HL-60 (cell line): ENCODE results near the gene SHROOM4.

ENCODE experiments used
- CTCF ChIP-seq: IDR thresholded peaks from one replicate; pipeline ENCODE4 v1.5.1; 2011; ENCODE audit warnings: low read length, control low read depth, inconsistent platforms; ENCODE audit not compliant: insufficient read depth
- GABPA ChIP-seq: IDR thresholded peaks from 2 replicates; pipeline ENCODE4 v1.6.1; 2012; ENCODE audit warnings: low read depth
- POLR2AphosphoS5 ChIP-seq: IDR thresholded peaks from 2 replicates; pipeline ENCODE4 v1.6.1; 2012; ENCODE audit warnings: low read depth
- REST ChIP-seq: IDR thresholded peaks from 2 replicates; pipeline ENCODE4 v1.6.1; 2012; ENCODE audit warnings: low read depth; ENCODE audit not compliant: insufficient replicate concordance

DNA sequence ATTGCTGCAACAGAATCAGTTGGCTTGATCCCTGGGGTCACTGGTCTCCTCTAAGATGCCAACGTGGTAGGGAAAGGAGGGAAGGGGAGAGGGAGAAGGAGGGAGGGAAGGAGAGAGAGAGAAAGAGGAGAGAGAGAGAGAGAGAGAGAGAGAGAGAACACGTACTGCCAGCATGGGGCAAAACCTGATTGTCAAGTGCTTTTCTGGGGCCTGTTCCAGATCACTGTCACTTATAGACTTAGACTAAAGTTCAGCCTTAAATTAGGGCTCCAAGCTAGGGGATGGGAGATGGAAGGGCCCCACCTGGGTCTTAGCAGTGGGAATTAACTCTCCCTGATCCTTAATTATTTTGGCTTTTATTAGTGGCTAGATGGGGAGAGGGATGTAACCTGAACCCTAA, 12.9 kb downstream of the SHROOM4 start:
- TF ChIP-seq CTCF: no peak
- no peak for TF ChIP-seq GABPA
- no peak for TF ChIP-seq POLR2AphosphoS5
- TF ChIP-seq REST: no peak
